Ovary (tissue), 9 donors: ENCODE measurements around the gene TBC1D5. TPM values are rescaled to one million over a fixed set of nuclear protein-coding genes. Genes with fewer than 3 reads are reported as not detected.
"Not testable (repeated sequence)": the region's sequence is repeated elsewhere in the genome, so short reads cannot be mapped to it uniquely, and the experiment has no call there.

Source experiments
- DNase-seq, 5 donors: peaks; one replicate each; pipeline ENCODE4 v3.0.0-alpha.2; 2019 to 2020
- H3K27ac ChIP-seq, 2 donors: fragments of 200-600 bp; one replicate each; pipeline versions ENCODE4 v1.5.1 to v1.8.0; 2019 to 2022
- H3K27me3 ChIP-seq: fragments of 200-600 bp; one replicate; pipeline ENCODE4 v1.8.0; 2022
- H3K36me3 ChIP-seq: fragments of 200-600 bp; sonication (generic); one replicate; pipeline ENCODE4 v1.5.1; 2019
- H3K4me1 ChIP-seq: one replicate; pipeline ENCODE4 v1.8.1; 2013; ENCODE audit warnings: mild to moderate bottlenecking, moderate library complexity; ENCODE audit not compliant: insufficient read depth
- H3K4me3 ChIP-seq: fragments of 200-600 bp; sonication (generic); one replicate; pipeline ENCODE4 v1.5.1; 2017
- H3K9me3 ChIP-seq, 2 donors: fragments of 200-600 bp in 1 of 2; sonication (generic) in 1 of 2; one replicate each; pipeline versions ENCODE4 v1.5.1 to v1.8.1; 2013 to 2019; ENCODE audit warnings: mild to moderate bottlenecking in 1 of 2, moderate library complexity in 1 of 2
- EP300 ChIP-seq: sonication (generic); formaldehyde crosslinking; IDR thresholded peaks from one replicate; pipeline ENCODE4 v1.6.1; 2017; ENCODE audit warnings: antibody characterized with exemption
- POLR2A ChIP-seq: fragments of 450-650 bp; IDR thresholded peaks from one replicate; pipeline ENCODE4 v1.6.1; 2017; ENCODE audit warnings: antibody characterized with exemption, mild to moderate bottlenecking, moderate library complexity
- WGBS, 3 donors: extraction: QIAGEN DNeasy Blood & Tissue Kit in 1 of 3; methylation state at CpG; one replicate each; pipeline versions ENCODE4 v1.1.5 to v1.1.7; 2013 to 2017; 5-methylcytosine and 5-hydroxymethylcytosine counted together
- intact Hi-C, 4 donors: fragments of 100-400 bp; cut with DNase I; formaldehyde crosslinking; loops; one replicate each; pipeline versions ENCODE4 v1.11.0 to v1.15.1; 2022 to 2023
- polyA plus RNA-seq, 2 donors: library from polyadenylated mRNA; stranded (reverse); fragments of 200-250 nt in 1 of 2; fragments of 350-450 nt in 1 of 2; fragmentation: Illumina TruSeq in 1 of 2; extraction: RNeasy Lipid Tissue Mini Kit (QIAGEN cat#74804) in 1 of 2; gene quantifications; one replicate each; pipeline ENCODE4 v1.2.3, GENCODE V29; 2013 to 2014
- total RNA-seq, 7 donors: library from RNA; depleted of rRNA in 2 of 7; stranded (reverse); fragments of >200 nt in 2 of 7; fragmentation: NEBNext Ultra II Directional in 3 of 7; extraction: Animal tissue kit (Norgen Biotek cat#: 25700) in 3 of 7; gene quantifications; one replicate each; pipeline versions ENCODE4 v1.1.0 to v1.2.4, GENCODE V29; 2016 to 2023
- TF ChIP-seq, protein P1 (sequence below), 3 donors: fragments of 450-650 bp in 2 of 3; fragments of 200-600 bp in 1 of 3; IDR thresholded peaks; one replicate each; pipeline versions ENCODE4 v1.5.1 to v1.8.0; 2016 to 2022; ENCODE audit warnings: antibody characterized with exemption in 3 of 3, mild to moderate bottlenecking in 1 of 3
- donor health status: DM: no; HTN: no; CAD: no; lungs with moderate emphysema.
- donor health status: DM: no; HTN: no; CAD: no.
- donor health status: Bipolar disorder and iron deficiency.
- donor health status: DM: yes; HTN: yes; CAD: no.
- donor health status: DM: no; HTN: no; CAD: no.
- donor health status: DM: yes; HTN: yes; CAD: no.

Gene TBC1D5
- total and polyA plus RNA-seq, 9 donors = 20.7 to 73.5 (median 61.0) TPM

- no peaks in the 10 kb centered on the region for H3K27me3 ChIP-seq
- TF ChIP-seq, protein P1, sequence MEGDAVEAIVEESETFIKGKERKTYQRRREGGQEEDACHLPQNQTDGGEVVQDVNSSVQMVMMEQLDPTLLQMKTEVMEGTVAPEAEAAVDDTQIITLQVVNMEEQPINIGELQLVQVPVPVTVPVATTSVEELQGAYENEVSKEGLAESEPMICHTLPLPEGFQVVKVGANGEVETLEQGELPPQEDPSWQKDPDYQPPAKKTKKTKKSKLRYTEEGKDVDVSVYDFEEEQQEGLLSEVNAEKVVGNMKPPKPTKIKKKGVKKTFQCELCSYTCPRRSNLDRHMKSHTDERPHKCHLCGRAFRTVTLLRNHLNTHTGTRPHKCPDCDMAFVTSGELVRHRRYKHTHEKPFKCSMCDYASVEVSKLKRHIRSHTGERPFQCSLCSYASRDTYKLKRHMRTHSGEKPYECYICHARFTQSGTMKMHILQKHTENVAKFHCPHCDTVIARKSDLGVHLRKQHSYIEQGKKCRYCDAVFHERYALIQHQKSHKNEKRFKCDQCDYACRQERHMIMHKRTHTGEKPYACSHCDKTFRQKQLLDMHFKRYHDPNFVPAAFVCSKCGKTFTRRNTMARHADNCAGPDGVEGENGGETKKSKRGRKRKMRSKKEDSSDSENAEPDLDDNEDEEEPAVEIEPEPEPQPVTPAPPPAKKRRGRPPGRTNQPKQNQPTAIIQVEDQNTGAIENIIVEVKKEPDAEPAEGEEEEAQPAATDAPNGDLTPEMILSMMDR (IDR thresholded peaks at IDR 0.05) = no peak
- no peak for TF ChIP-seq POLR2A
- no peak for TF ChIP-seq EP300
- H3K4me1 ChIP-seq = no peaks in the 10 kb centered on the region
- WGBS, 3 donors = 87 to 89% (median 88%) methylated on average over 10 of the region's 10 CpGs
- DNase-seq = no peak
- no peaks in the 10 kb centered on the region for H3K9me3 ChIP-seq
- no peak overlapping the region for H3K4me3 ChIP-seq
- intact Hi-C loops = no loop called here
- no peak overlapping the region for H3K27ac ChIP-seq
- H3K36me3 ChIP-seq = no peaks in the 10 kb centered on the region
Observed at GRCh38 chr3:17132286-17133115, 609.9 kb downstream of the TBC1D5 start.

GRCh38 chr3:17130956-17131355 is 611.5 kb downstream of the TBC1D5 start:
- Histone ChIP-seq H3K36me3 (no peaks in the 10 kb centered on the region), H3K4me3 (no peak overlapping the region), H3K27ac (no peak overlapping the region), H3K9me3 (no peaks in the 10 kb centered on the region), H3K27me3 (peaks cover 2% of the 10 kb centered on the region), H3K4me1 (no peaks in the 10 kb centered on the region)
- intact Hi-C loops = no loop called here
- WGBS, 3 donors = 91 to 96% (median 95%) methylated on average over 3 of the region's 3 CpGs
- TF ChIP-seq EP300 (no peak), POLR2A (no peak)
- TF ChIP-seq, protein P1 (IDR thresholded peaks at IDR 0.05) = no peak
- no peak for DNase-seq

DNA sequence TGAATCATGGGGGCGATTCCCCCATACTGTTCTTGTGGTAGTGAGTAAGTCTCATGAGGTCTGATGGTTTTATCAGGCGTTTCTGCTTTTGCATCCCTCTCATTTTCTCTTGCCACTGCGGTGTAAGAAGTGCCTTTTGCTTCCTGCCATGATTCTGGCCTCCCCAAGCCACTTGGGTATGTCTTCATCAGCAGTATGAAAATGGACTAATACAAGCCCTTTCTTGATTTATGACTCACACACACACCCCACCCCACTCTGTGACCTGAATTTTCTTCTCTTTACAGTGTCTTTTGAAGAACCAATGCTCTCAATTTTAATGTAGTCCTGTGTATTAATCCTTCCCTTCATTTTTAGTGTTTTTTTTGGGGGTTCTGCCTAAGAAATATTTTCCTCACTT is 612.9 kb downstream of the TBC1D5 start:
- Histone ChIP-seq H3K36me3 (no peaks in the 10 kb centered on the region), H3K27me3 (peaks cover 2% of the 10 kb centered on the region), H3K27ac (no peak overlapping the region), H3K4me3 (no peak overlapping the region), H3K9me3 (no peaks in the 10 kb centered on the region), H3K4me1 (no peaks in the 10 kb centered on the region)
- intact Hi-C loops = no loop called here
- TF ChIP-seq EP300 = no peak
- TF ChIP-seq POLR2A = no peak
- TF ChIP-seq, protein P1 (IDR thresholded peaks at IDR 0.05) = no peak
- no peak for DNase-seq
- WGBS, 3 donors = 81 to 98% (median 90%) methylated on average over 3 of the region's 3 CpGs

- H3K9me3 ChIP-seq, H3K27me3 ChIP-seq, intact Hi-C loops, H3K27ac ChIP-seq, H3K4me3 ChIP-seq, H3K36me3 ChIP-seq, H3K4me1 ChIP-seq, DNase-seq: not testable (repeated sequence)
- 94 to 98% (median 98%) methylated on average over 3 of the region's 3 CpGs for WGBS, 3 donors
Observed at GRCh38 chr3:17128671-17129070, 613.8 kb downstream of the TBC1D5 start.

DNA sequence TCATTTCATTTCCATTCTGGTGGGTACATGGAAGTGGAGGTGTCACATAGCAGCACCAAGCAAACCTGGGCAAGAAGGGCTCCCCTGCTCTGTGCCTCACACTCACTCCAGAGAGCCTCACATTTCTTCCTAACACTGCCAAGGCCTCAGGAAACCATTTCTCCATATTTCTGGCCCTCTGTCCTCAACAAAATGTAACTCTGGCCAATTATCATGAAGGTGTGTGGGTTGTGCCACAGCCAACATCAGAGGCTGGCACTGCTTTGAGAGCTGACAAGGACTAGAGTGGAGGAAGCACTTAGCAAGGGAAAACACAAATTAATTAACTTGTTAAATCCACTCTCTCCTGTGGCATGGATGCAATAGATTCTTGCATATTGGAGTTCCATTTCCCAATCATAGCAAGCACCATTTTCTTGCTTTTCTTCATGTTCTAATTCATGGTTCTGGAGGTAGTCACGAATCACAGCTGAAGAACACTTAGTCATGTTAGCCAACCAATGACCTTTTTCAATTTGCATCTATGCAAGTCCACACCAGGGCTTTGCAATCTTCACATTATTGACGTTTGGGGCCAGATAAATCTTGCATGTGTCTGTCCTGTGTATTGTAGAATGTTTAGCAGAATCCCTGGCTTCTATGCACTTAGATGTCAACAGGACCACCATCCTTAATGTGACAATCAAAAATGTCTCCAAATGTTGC is 616.5 kb downstream of the TBC1D5 start:
- H3K27me3 ChIP-seq = peaks cover 2% of the 10 kb centered on the region
- no peak for TF ChIP-seq POLR2A
- TF ChIP-seq, protein P1 (IDR thresholded peaks at IDR 0.05) = no peak
- WGBS, 3 donors = 78 to 83% (median 80%) methylated on average over 2 of the region's 2 CpGs
- no peaks in the 10 kb centered on the region for H3K4me1 ChIP-seq
- H3K4me3 ChIP-seq = no peak overlapping the region
- H3K36me3 ChIP-seq = no peaks in the 10 kb centered on the region
- no peak overlapping the region for H3K27ac ChIP-seq
- DNase-seq = no peak
- H3K9me3 ChIP-seq = no peaks in the 10 kb centered on the region
- intact Hi-C loops = no loop called here
